Testis (tissue), 2 donors: ENCODE results near the gene DDX4.

Experiments
- CTCF ChIP-seq, 3 experiments: fragments of 450-650 bp in 2 of 3; fragments of 200-600 bp in 1 of 3; sonication (generic) in 1 of 3; IDR thresholded peaks; one replicate each; pipeline ENCODE4 v1.5.1; 2016 to 2019; ENCODE audit warnings: antibody characterized with exemption in 3 of 3, mild to moderate bottlenecking in 2 of 3, moderate library complexity in 1 of 3
- POLR2A ChIP-seq: fragments of 450-650 bp; IDR thresholded peaks from one replicate; pipeline ENCODE4 v1.6.1; 2017; ENCODE audit warnings: antibody characterized with exemption, mild to moderate bottlenecking, moderate library complexity

- TF ChIP-seq CTCF (IDR thresholded peaks at IDR 0.05) (no peak), POLR2A (no peak)
Measured at GRCh38 chr5:55850839-55851674, 113.2 kb downstream of the DDX4 start, which contains the start of gene IL31RA.
